HG02870 (cell line): Measurements from ENCODE around the gene KANSL1.

Experiments used
- ATAC-seq: cut with Tn5 transposase; IDR thresholded peaks from one replicate; pipeline ENCODE4 v1.9.1; 2021; ENCODE audit warnings: mild to moderate bottlenecking, moderate library complexity; ENCODE audit not compliant: unreplicated experiment

The KANSL1 gene

GRCh38 chr17:46169913-46170638 is 23.2 kb downstream of the KANSL1 start:
- ATAC-seq: no peak

GRCh38 chr17:46167826-46168569 is 25.2 kb downstream of the KANSL1 start:
- no peak for ATAC-seq

GRCh38 chr17:46167267-46167666 is 26.0 kb downstream of the KANSL1 start:
- no peak for ATAC-seq

GRCh38 chr17:46166692-46167249 is 26.5 kb downstream of the KANSL1 start:
- no peak for ATAC-seq

- no peak for ATAC-seq
These were observed 29.2 kb downstream of the KANSL1 start for GRCh38 chr17:46163929-46164594.

- ATAC-seq: no peak
These were observed 29.9 kb downstream of the KANSL1 start for GRCh38 chr17:46163316-46163715.

GRCh38 chr17:46162866-46163265 is 30.4 kb downstream of the KANSL1 start:
- ATAC-seq: no peak

GRCh38 chr17:46160169-46160568 is 33.1 kb downstream of the KANSL1 start:
- ATAC-seq: no peak

- ATAC-seq: no peak
These were observed 33.5 kb downstream of the KANSL1 start for GRCh38 chr17:46159686-46160085.

- no peak for ATAC-seq
These were observed 34.6 kb downstream of the KANSL1 start for GRCh38 chr17:46158323-46159296.

GRCh38 chr17:46157443-46158062 is 35.7 kb downstream of the KANSL1 start:
- no peak for ATAC-seq

- no peak for ATAC-seq
These were observed 38.9 kb downstream of the KANSL1 start for GRCh38 chr17:46154151-46154816.

GRCh38 chr17:46152423-46152822 is 40.8 kb downstream of the KANSL1 start:
- no peak for ATAC-seq

- no peak for ATAC-seq
These were observed 41.5 kb downstream of the KANSL1 start for GRCh38 chr17:46151762-46152161.

- ATAC-seq: no peak
These were observed 42.8 kb downstream of the KANSL1 start for GRCh38 chr17:46150216-46150963.

- no peak for ATAC-seq
These were observed 45.0 kb downstream of the KANSL1 start for GRCh38 chr17:46148247-46148646.

GRCh38 chr17:46147296-46147695 is 45.9 kb downstream of the KANSL1 start:
- no peak for ATAC-seq

- ATAC-seq: no peak
These were observed 49.0 kb downstream of the KANSL1 start for GRCh38 chr17:46144246-46144645.

GRCh38 chr17:46143827-46144236 is 49.4 kb downstream of the KANSL1 start:
- ATAC-seq: no peak
